K562 (cell line): Measurements from ENCODE around the gene NTPCR. TPM values are rescaled to one million over a fixed set of nuclear protein-coding genes. Genes with fewer than 3 reads are reported as not detected.

Experiments used
- ARID2 ChIP-seq: fragments of 450-650 bp; IDR thresholded peaks from 2 replicates; pipeline ENCODE4 v1.6.1; 2017; ENCODE audit warnings: antibody characterized with exemption, mild to moderate bottlenecking
- CHCHD3 ChIP-seq: fragments of 250-450 bp; sonication (Bioruptor Pico); IDR thresholded peaks from 2 replicates; pipeline ENCODE4 v2.1.2; 2022; ENCODE audit warnings: mild to moderate bottlenecking
- GTF2E2 ChIP-seq: fragments of 200-800 bp; sonication (Bioruptor generic); IDR thresholded peaks from 2 replicates; pipeline ENCODE4 v1.6.1; 2016; ENCODE audit warnings: missing genetic modification characterization, missing compliant biosample characterization
- HNRNPH1 ChIP-seq: fragments of 200-400 bp; formaldehyde crosslinking; optimal IDR thresholded peaks from 2 replicates; pipeline ENCODE3; 2017; ENCODE audit warnings: low read depth, mild to moderate bottlenecking, low read length, moderate library complexity
- ID3 ChIP-seq, 2 experiments: fragments of 250-450 bp in 1 of 2; fragments of 450-650 bp in 1 of 2; sonication (Bioruptor Pico) in 1 of 2; IDR thresholded peaks; 2 replicates each; pipeline versions ENCODE4 v1.6.1 to v1.8.0; 2016 to 2021; ENCODE audit warnings: mild to moderate bottlenecking in 2 of 2, moderate library complexity in 2 of 2, missing compliant biosample characterization in 1 of 2, missing genetic modification characterization in 1 of 2
- NFATC3 ChIP-seq: fragments of 450-650 bp; IDR thresholded peaks from 2 replicates; pipeline ENCODE4 v1.6.1; 2017; ENCODE audit warnings: mild to moderate bottlenecking
- NRF1 ChIP-seq, 2 experiments: fragments of 450-650 bp; IDR thresholded peaks in 1 of 2; conservative IDR thresholded peaks in 1 of 2; 2 replicates each; pipeline ENCODE4 v1.6.1; 2014; ENCODE audit warnings: mild to moderate bottlenecking in 2 of 2
- POLR2AphosphoS5 ChIP-seq: IDR thresholded peaks from 2 replicates; pipeline ENCODE4 v1.6.1; 2011; ENCODE audit warnings: mild to moderate bottlenecking, low read depth, low read length, moderate library complexity; ENCODE audit not compliant: control insufficient read depth, insufficient read depth
- YY1 ChIP-seq, 3 experiments: IDR thresholded peaks; 2 replicates each; pipeline ENCODE4 v1.6.1; 2011; ENCODE audit warnings: low read length in 2 of 3, mild to moderate bottlenecking in 2 of 3, moderate library complexity in 2 of 3, borderline replicate concordance in 1 of 3, control low read depth in 1 of 3, low read depth in 1 of 3; ENCODE audit not compliant: insufficient read depth in 3 of 3, insufficient replicate concordance in 2 of 3, control insufficient read depth in 1 of 3, insufficient read length in 1 of 3; ENCODE audit errors: extremely low read depth in 1 of 3
- ZBTB26 ChIP-seq: fragments of 450-650 bp; formaldehyde crosslinking; IDR thresholded peaks from 2 replicates; pipeline ENCODE4 v1.4.0; 2022; ENCODE audit warnings: missing genetic modification characterization
- ZNF407 ChIP-seq: fragments of 450-650 bp; IDR thresholded peaks from 2 replicates; pipeline ENCODE4 v1.6.1; 2016; ENCODE audit warnings: low read depth
- polyA plus RNA-seq, 8 experiments: library from polyadenylated mRNA; depleted of rRNA in 4 of 8; stranded (reverse) in 5 of 8; unstranded in 3 of 8; fragments of >200 nt; fragmentation: Nextera tagmentation in 2 of 8; fragmentation: Illumina TruSeq in 1 of 8; extraction: Ambion mirVana in 2 of 8; extraction: Trizol in 1 of 8; gene quantifications; 2 replicates each; pipeline versions ENCODE4 v1.2.1 to v1.2.3, GENCODE V29; 2011 to 2014; ENCODE audit warnings: inconsistent platforms in 1 of 8, missing spikeins in 1 of 8
- total RNA-seq, 7 experiments: library from RNA; depleted of rRNA in 6 of 7; stranded (reverse); fragments of >200 nt in 6 of 7; fragmentation: Illumina TruSeq in 2 of 7; extraction: Trizol in 2 of 7; gene quantifications; 2 replicates each; pipeline versions ENCODE4 v1.2.1 to v1.2.3, GENCODE V29; 2011 to 2021; ENCODE audit warnings: low replicate concordance in 1 of 7
- TF ChIP-seq, protein P1 (sequence below), 2 experiments: IDR thresholded peaks; 2 replicates each; pipeline ENCODE4 v1.6.1; 2012; ENCODE audit warnings: improper control_type of control experiment in 2 of 2, low read depth in 2 of 2, low read length in 2 of 2, borderline replicate concordance in 1 of 2

Gene NTPCR
- total and polyA plus RNA-seq, 9 of the 15 experiments (the other 6 are each of a cell fraction or from before 2014, with no cell fraction given) = 19.3 to 105 (median 48.8) TPM

DNA sequence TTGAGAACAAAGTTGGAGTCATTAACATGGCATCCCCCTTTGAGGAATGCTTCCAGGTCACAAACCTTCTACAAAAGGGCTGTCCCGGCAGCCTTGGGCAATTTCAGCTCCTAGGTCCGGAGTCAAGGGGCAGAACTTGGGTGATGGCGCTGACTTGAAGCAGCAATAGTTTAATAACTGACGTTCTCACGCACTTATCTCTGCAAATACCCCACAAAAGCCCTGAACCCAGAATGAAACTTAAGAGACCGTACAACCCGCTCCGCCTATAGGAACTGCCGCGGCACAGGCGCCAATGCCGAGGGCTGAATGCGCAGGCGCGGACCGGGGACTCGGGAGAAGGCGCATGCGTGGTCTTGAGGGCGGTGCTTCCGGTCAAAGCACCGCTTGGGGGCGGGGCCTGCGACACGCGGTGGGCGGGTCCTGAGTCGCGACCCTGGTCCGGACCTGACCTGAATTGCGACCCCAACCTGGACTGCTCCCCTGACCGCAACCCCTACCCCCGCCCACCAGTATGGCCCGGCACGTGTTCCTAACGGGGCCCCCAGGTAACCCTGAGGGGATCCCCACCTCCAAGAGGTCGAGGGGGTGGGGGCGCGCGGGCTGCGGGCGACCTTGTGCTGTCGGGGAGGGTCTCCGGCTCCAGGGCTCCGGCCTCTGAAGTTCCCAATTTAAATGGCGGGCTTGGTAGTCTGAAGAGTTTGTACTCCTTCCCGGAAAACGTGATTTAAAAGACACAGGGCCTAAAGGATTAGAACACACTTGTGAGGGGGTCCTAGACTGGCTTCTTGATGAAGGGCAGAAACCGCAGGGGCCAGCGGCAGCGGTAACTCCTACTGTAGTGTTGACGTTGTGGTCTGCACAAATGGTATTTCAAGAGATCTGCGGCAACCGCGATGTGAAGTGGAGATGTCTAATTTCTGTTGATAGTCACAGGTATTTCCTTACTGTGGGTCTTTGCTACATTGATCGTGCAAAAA lies at the start of gene NTPCR (continued):
- no peak for TF ChIP-seq ZNF407
- TF ChIP-seq ARID2 = no peak
- TF ChIP-seq, protein P1, sequence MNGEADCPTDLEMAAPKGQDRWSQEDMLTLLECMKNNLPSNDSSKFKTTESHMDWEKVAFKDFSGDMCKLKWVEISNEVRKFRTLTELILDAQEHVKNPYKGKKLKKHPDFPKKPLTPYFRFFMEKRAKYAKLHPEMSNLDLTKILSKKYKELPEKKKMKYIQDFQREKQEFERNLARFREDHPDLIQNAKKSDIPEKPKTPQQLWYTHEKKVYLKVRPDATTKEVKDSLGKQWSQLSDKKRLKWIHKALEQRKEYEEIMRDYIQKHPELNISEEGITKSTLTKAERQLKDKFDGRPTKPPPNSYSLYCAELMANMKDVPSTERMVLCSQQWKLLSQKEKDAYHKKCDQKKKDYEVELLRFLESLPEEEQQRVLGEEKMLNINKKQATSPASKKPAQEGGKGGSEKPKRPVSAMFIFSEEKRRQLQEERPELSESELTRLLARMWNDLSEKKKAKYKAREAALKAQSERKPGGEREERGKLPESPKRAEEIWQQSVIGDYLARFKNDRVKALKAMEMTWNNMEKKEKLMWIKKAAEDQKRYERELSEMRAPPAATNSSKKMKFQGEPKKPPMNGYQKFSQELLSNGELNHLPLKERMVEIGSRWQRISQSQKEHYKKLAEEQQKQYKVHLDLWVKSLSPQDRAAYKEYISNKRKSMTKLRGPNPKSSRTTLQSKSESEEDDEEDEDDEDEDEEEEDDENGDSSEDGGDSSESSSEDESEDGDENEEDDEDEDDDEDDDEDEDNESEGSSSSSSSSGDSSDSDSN (IDR thresholded peaks at IDR 0.05; ENCODE audit: borderline replicate concordance in 1 of 2, low read depth in 2 of 2, low read length in 2 of 2) = no peak
- no peak for TF ChIP-seq HNRNPH1
- no peak for TF ChIP-seq ZBTB26 (CRISPR knock-in tag)
- TF ChIP-seq POLR2AphosphoS5 = peak; percentile 84
- TF ChIP-seq GTF2E2 = no peak; the same call in 1 of the 2 replicates
- peak in 2 of 3 experiments; percentile 6 to 76 for TF ChIP-seq YY1 (IDR thresholded peaks at IDR 0.05; ENCODE audit: borderline replicate concordance in 1 of 3, control insufficient read depth in 1 of 3, extremely low read depth in 1 of 3, insufficient read depth in 3 of 3, insufficient read length in 1 of 3, insufficient replicate concordance in 2 of 3, low read depth in 1 of 3, low read length in 2 of 3)
- peak; percentile 92 to 93 for TF ChIP-seq NRF1 (conservative IDR thresholded peaks at IDR 0.05 in 1 of 2, IDR thresholded peaks at IDR 0.05 in 1 of 2)
- no peak for TF ChIP-seq ID3 (CRISPR knock-in tag; IDR thresholded peaks at IDR 0.05)
- no peak for TF ChIP-seq ID3 (tag; IDR thresholded peaks at IDR 0.05)
- TF ChIP-seq NFATC3 = no peak
- TF ChIP-seq CHCHD3 = no peak
